GM23338 (cell line): Measurements from ENCODE around the gene CSTF1. TPM values are rescaled to one million over a fixed set of nuclear protein-coding genes. Genes with fewer than 3 reads are reported as not detected.

Source experiments
- ATAC-seq: fragments of 200-7000 bp; cut with Tn5 transposase; 3 replicates; pipeline ENCODE4 v1.9.1; 2020
- DNase-seq: peaks from one replicate; pipeline ENCODE4 v3.0.0-alpha.2; 2015; ENCODE audit warnings: low spot score
- H2AFZ ChIP-seq: fragments of 200-600 bp; sonication (generic); 2 replicates; pipeline ENCODE4 v1.8.0; 2016; ENCODE audit warnings: antibody characterized with exemption, mild to moderate bottlenecking, moderate library complexity
- H3F3A ChIP-seq: fragments of 200-600 bp; sonication (generic); replicated peaks from 2 replicates; pipeline ENCODE4 v1.8.0; 2017; ENCODE audit warnings: antibody characterized with exemption, mixed run types, low read depth
- H3K27ac ChIP-seq: fragments of 200-600 bp; sonication (generic); 2 replicates; pipeline ENCODE4 v1.6.1; 2016; ENCODE audit warnings: low read depth
- H3K27me3 ChIP-seq: fragments of 200-600 bp; sonication (generic); 2 replicates; pipeline ENCODE4 v1.8.0; 2016; ENCODE audit warnings: mild to moderate bottlenecking, mixed run types, moderate library complexity; ENCODE audit not compliant: insufficient read depth
- H3K36me3 ChIP-seq: fragments of 200-600 bp; sonication (generic); 2 replicates; pipeline ENCODE4 v1.8.0; 2016; ENCODE audit warnings: mild to moderate bottlenecking; ENCODE audit not compliant: insufficient read depth
- H3K4me1 ChIP-seq: fragments of 200-600 bp; sonication (generic); 2 replicates; pipeline ENCODE4 v1.8.0; 2016; ENCODE audit warnings: mild to moderate bottlenecking, moderate library complexity; ENCODE audit not compliant: insufficient read depth
- H3K4me2 ChIP-seq: fragments of 200-600 bp; sonication (generic); 2 replicates; pipeline ENCODE4 v1.7.1; 2017; ENCODE audit warnings: mixed run types
- H3K4me3 ChIP-seq: fragments of 200-600 bp; sonication (generic); 2 replicates; pipeline ENCODE4 v1.6.1; 2016; ENCODE audit warnings: mixed run types
- H3K79me2 ChIP-seq: fragments of 200-600 bp; sonication (generic); replicated peaks from 2 replicates; pipeline ENCODE4 v1.8.0; 2017; ENCODE audit warnings: mild to moderate bottlenecking; ENCODE audit not compliant: insufficient read depth
- H3K9me2 ChIP-seq: fragments of 200-600 bp; sonication (generic); 2 replicates; pipeline ENCODE4 v1.8.0; 2017; ENCODE audit not compliant: insufficient read depth
- H4K20me1 ChIP-seq: fragments of 200-600 bp; sonication (generic); replicated peaks from 2 replicates; pipeline ENCODE4 v1.8.0; 2017; ENCODE audit warnings: mild to moderate bottlenecking; ENCODE audit not compliant: insufficient read depth
- H3K27ac Mint-ChIP-seq: 2 replicates; pipeline ENCODE4 v1.8.0; 2020; ENCODE audit warnings: inconsistent platforms, mild to moderate bottlenecking, moderate library complexity, mixed read lengths
- H3K27me3 Mint-ChIP-seq: 3 replicates; pipeline ENCODE4 v1.8.0; 2022; ENCODE audit warnings: low read depth, mild to moderate bottlenecking, moderate library complexity, mixed read lengths, inconsistent platforms; ENCODE audit not compliant: insufficient read depth, poor library complexity
- H3K36me3 Mint-ChIP-seq: 3 replicates; pipeline ENCODE4 v1.8.0; 2021; ENCODE audit warnings: low read depth, mild to moderate bottlenecking, inconsistent platforms, moderate library complexity, mixed read lengths
- H3K4me1 Mint-ChIP-seq: 3 replicates; pipeline ENCODE4 v1.8.0; 2020; ENCODE audit warnings: mild to moderate bottlenecking, inconsistent platforms, mixed read lengths
- H3K4me3 Mint-ChIP-seq: 3 replicates; pipeline ENCODE4 v1.8.0; 2021; ENCODE audit warnings: moderate library complexity, mild to moderate bottlenecking, inconsistent platforms, mixed read lengths
- H3K9me3 Mint-ChIP-seq: 3 replicates; pipeline ENCODE4 v1.8.0; 2020; ENCODE audit warnings: moderate library complexity, mild to moderate bottlenecking, inconsistent platforms, mixed read lengths
- CREB1 ChIP-seq: fragments of 250-450 bp; sonication (Bioruptor Pico); IDR thresholded peaks from 2 replicates; pipeline ENCODE4 v1.5.0; 2020; ENCODE audit warnings: low read depth, mild to moderate bottlenecking, moderate library complexity
- CTCF ChIP-seq, 2 experiments: fragments of 200-600 bp in 1 of 2; sonication (generic) in 1 of 2; conservative IDR thresholded peaks; 2 replicates each; pipeline versions ENCODE4 v1.5.1 to v1.6.1; 2016 to 2017; ENCODE audit warnings: antibody characterized with exemption in 2 of 2, low read depth in 2 of 2, mild to moderate bottlenecking in 2 of 2, moderate library complexity in 1 of 2
- ETS1 ChIP-seq: IDR thresholded peaks from 2 replicates; pipeline ENCODE4 v1.6.1; 2016; ENCODE audit warnings: antibody characterized with exemption
- EZH2 ChIP-seq: fragments of 200-600 bp; sonication (generic); IDR thresholded peaks from one replicate; pipeline ENCODE4 v1.8.0; 2017; ENCODE audit warnings: antibody characterized with exemption, mild to moderate bottlenecking, low read depth; ENCODE audit not compliant: unreplicated experiment
- EZH2phosphoT487 ChIP-seq: fragments of 200-600 bp; sonication (generic); IDR thresholded peaks from one replicate; pipeline ENCODE4 v1.8.1; 2018; ENCODE audit warnings: antibody characterized with exemption; ENCODE audit not compliant: unreplicated experiment
- JUNB ChIP-seq: IDR thresholded peaks from one replicate; pipeline ENCODE4 v1.6.1; 2016; ENCODE audit warnings: antibody characterized with exemption; ENCODE audit not compliant: unreplicated experiment
- NANOG ChIP-seq: IDR thresholded peaks from 2 replicates; pipeline ENCODE4 v1.6.1; 2016; ENCODE audit warnings: antibody characterized with exemption, borderline replicate concordance
- POLR2AphosphoS5 ChIP-seq: IDR thresholded peaks from 2 replicates; pipeline ENCODE4 v1.6.1; 2016; ENCODE audit warnings: antibody characterized with exemption, low read depth
- REST ChIP-seq: IDR thresholded peaks from one replicate; pipeline ENCODE4 v1.6.1; 2018; ENCODE audit warnings: antibody characterized with exemption; ENCODE audit not compliant: unreplicated experiment
- STAT1 ChIP-seq: IDR thresholded peaks from one replicate; pipeline ENCODE4 v1.6.1; 2016; ENCODE audit warnings: antibody characterized with exemption; ENCODE audit not compliant: unreplicated experiment
- ZNF114 ChIP-seq: fragments of 250-450 bp; sonication (Bioruptor Pico); IDR thresholded peaks from 2 replicates; pipeline ENCODE4 v1.5.0; 2020; ENCODE audit warnings: mild to moderate bottlenecking, moderate library complexity
- ZNF331 ChIP-seq: fragments of 250-450 bp; sonication (Bioruptor Pico); IDR thresholded peaks from 2 replicates; pipeline ENCODE4 v1.5.0; 2020; ENCODE audit warnings: low read depth, mild to moderate bottlenecking, moderate library complexity
- ZNF462 ChIP-seq: fragments of 250-450 bp; sonication (Bioruptor Pico); IDR thresholded peaks from 2 replicates; pipeline ENCODE4 v1.5.0; 2020; ENCODE audit warnings: mild to moderate bottlenecking, moderate library complexity
- polyA plus RNA-seq: library from polyadenylated mRNA; unstranded; fragments of >200 nt; fragmentation: Nextera tagmentation; extraction: Ambion mirVana; gene quantifications from 2 replicates; pipeline ENCODE4 v1.2.1, GENCODE V29; 2016
- total RNA-seq: library from RNA; depleted of rRNA; stranded (reverse); fragments of >200 nt; shearing (Covaris generic); gene quantifications from 2 replicates; pipeline ENCODE4 v1.2.3, GENCODE V29; 2014

The CSTF1 gene
- total and polyA plus RNA-seq, 2 experiments from 2014 or later: 21.5 to 62.3 TPM

GRCh38 chr20:56423211-56423610 is 30.8 kb downstream of the CSTF1 start:
- Histone ChIP-seq H2AFZ (no peak overlapping the region), H3F3A (no peaks in the 10 kb centered on the region), H3K4me3 (no peak overlapping the region), H3K4me1 (no peaks in the 10 kb centered on the region), H4K20me1 (no peaks in the 10 kb centered on the region), H3K27me3 (peaks cover 16% of the 10 kb centered on the region; the same call in 1 of the 2 replicates), H3K4me2 (no peak overlapping the region), H3K36me3 (no peaks in the 10 kb centered on the region), H3K9me2 (no peaks in the 10 kb centered on the region), H3K79me2 (no peaks in the 10 kb centered on the region), H3K27ac (no peak overlapping the region)
- no peaks in the 10 kb centered on the region for H3K9me3 Mint-ChIP-seq
- H3K27me3 Mint-ChIP-seq: peaks cover 37% of the 10 kb centered on the region
- H3K27ac Mint-ChIP-seq: no peak overlapping the region
- no peak for DNase-seq
- no peak for ATAC-seq
- H3K36me3 Mint-ChIP-seq: no peaks in the 10 kb centered on the region
- peaks cover 15% of the 10 kb centered on the region for H3K4me1 Mint-ChIP-seq
- TF ChIP-seq STAT1 (no peak), CTCF (conservative IDR thresholded peaks at IDR 0.05; ENCODE audit: low read depth in 2 of 2) (no peak), JUNB (no peak), NANOG (no peak), ZNF331 (CRISPR knock-in tag) (no peak), ZNF462 (no peak), CREB1 (no peak), REST (no peak), EZH2phosphoT487 (no peak), ETS1 (no peak), POLR2AphosphoS5 (no peak), EZH2 (no peak), ZNF114 (no peak)
- no peak overlapping the region for H3K4me3 Mint-ChIP-seq
